Measurements from ENCODE around the gene STX10.
A peak's percentile ranks its signal among the peaks of the same experiment; 100 is the strongest.

Gene STX10

GRCh38 chr19:13119627-13120026, 30.5 kb downstream of the STX10 start:
- DNase-seq: no peak

- DNase-seq: no peak
Measured at GRCh38 chr19:13118424-13119193, 31.6 kb downstream of the STX10 start.

- DNase-seq: peak; percentile 60 to 85
Measured at GRCh38 chr19:13117772-13118423, 32.3 kb downstream of the STX10 start, which contains the start of gene NACC1. TSS of gene NACC1 (plus strand) at chr19:13118264. CDS start at chr19:13135208, 16,944 bp downstream.

- DNase-seq: no peak
Measured at GRCh38 chr19:13117176-13117771, 32.9 kb downstream of the STX10 start.

GRCh38 chr19:13116282-13117175, 33.6 kb downstream of the STX10 start, which contains the start of gene TRMT1:
TSS of gene TRMT1 (minus strand) at chr19:13116740. CDS start at chr19:13116399, 341 bp downstream.
- DNase-seq: peak; percentile 68 to 90

GRCh38 chr19:13115936-13116281, 34.3 kb downstream of the STX10 start:
- DNase-seq: no peak

- DNase-seq: no peak
Measured at GRCh38 chr19:13112555-13112954, 37.6 kb downstream of the STX10 start.

GRCh38 chr19:13110099-13110610, 40.0 kb downstream of the STX10 start:
- DNase-seq: no peak

GRCh38 chr19:13109361-13110098, 40.6 kb downstream of the STX10 start:
- DNase-seq: no peak

GRCh38 chr19:13104848-13105711, 45.1 kb downstream of the STX10 start:
- peak in 1 of 2 donors; percentile 40 for DNase-seq

- peak; percentile 54 to 98 for DNase-seq
Measured at GRCh38 chr19:13104360-13104847, 45.8 kb downstream of the STX10 start.

- DNase-seq: peak in 1 of 2 donors; percentile 59
Measured at GRCh38 chr19:13103581-13104359, 46.4 kb downstream of the STX10 start.

- DNase-seq: peak; percentile 83 to 93
Measured at GRCh38 chr19:13102666-13103580, 47.3 kb downstream of the STX10 start, which contains the start of gene LYL1. TSS of gene LYL1 (minus strand) at chr19:13102858. CDS start at chr19:13101171, 1,687 bp downstream.

- no peak for DNase-seq
Measured at GRCh38 chr19:13102416-13102665, 47.8 kb downstream of the STX10 start.

GRCh38 chr19:13101590-13102415, 48.4 kb downstream of the STX10 start:
- no peak for DNase-seq

- no peak for DNase-seq
Measured at GRCh38 chr19:13100841-13101589, 49.2 kb downstream of the STX10 start.

- DNase-seq: peak; percentile 21 to 69
Measured at GRCh38 chr19:13100031-13100588, 50.1 kb downstream of the STX10 start.

Measured in bone marrow (tissue), 2 donors.